Measurements from ENCODE around the gene NCEH1.
"Not testable (repeated sequence)": the region's sequence is repeated elsewhere in the genome, so short reads cannot be mapped to it uniquely, and the experiment has no call there.

- not testable (repeated sequence) for TF ChIP-seq CTCF, POLR2A (IDR thresholded peaks at IDR 0.05)
These were observed 49.5 kb upstream of the NCEH1 start for GRCh38 chr3:172760416-172760815.

Data from thyroid gland (tissue), 4 donors.